ENCODE results near the gene USP1. TPM values are rescaled to one million over a fixed set of nuclear protein-coding genes. Genes with fewer than 3 reads are reported as not detected.
A peak's percentile ranks its signal among the peaks of the same experiment; 100 is the strongest.

The USP1 gene
- total RNA-seq, 1 experiment from 2014 or later, result 37.4 TPM

DNA sequence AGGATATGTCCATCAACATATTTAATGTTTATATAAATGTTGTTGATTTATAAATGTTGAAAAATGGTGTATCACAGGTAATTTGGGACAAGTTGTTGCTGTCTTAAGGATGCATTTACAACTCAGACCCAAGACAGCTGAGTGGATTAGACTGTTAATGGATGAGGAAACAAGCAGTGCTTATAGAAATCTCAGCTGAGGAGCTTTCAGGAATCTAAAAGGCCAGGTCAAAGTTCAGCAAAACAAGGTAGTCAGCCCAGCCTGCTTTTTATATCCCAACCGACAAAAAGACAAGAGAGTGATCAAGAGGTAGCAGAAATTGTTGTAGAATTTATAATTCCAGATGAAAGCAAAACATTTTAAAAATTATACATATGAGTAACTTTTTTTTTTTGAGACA, 16.6 kb upstream of the USP1 start (continued):
- TF ChIP-seq ZNF138 (CRISPR knock-in tag; conservative IDR thresholded peaks at IDR 0.05), result no peak
- TF ChIP-seq ERG (CRISPR knock-in tag; IDR thresholded peaks at IDR 0.05), result no peak
- no peak for TF ChIP-seq ZNF263 (CRISPR knock-in tag; IDR thresholded peaks at IDR 0.05; ENCODE audit: low read depth)

- no peak overlapping the region; the same call in 1 of the 2 replicates for H3K27ac Mint-ChIP-seq
These were observed 13.1 kb upstream of the USP1 start for GRCh38 chr1:62423580-62424242.

DNA sequence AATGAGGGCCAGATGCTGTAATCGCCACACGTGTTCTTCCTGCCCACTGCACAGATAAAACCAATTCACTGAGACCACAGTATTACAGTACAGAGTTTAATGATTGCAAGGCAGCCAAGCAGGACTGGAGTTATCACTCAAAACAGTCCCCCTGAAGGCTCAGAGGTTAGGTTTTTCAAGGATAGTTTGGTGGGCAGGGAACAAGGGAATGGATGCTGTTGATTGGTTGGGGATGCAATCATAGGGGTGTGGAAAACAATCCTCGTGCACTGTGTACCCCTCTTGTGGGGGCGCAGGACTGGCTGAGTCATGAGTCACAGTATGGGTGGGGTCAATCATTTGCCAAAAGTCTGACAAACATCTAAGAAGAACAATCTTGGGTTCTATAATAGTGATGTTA, 12.4 kb upstream of the USP1 start:
- H3K36me3 Mint-ChIP-seq, result no peaks in the 10 kb centered on the region
- TF ChIP-seq, protein P1, sequence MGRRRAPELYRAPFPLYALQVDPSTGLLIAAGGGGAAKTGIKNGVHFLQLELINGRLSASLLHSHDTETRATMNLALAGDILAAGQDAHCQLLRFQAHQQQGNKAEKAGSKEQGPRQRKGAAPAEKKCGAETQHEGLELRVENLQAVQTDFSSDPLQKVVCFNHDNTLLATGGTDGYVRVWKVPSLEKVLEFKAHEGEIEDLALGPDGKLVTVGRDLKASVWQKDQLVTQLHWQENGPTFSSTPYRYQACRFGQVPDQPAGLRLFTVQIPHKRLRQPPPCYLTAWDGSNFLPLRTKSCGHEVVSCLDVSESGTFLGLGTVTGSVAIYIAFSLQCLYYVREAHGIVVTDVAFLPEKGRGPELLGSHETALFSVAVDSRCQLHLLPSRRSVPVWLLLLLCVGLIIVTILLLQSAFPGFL (CRISPR knock-in tag; IDR thresholded peaks at IDR 0.05; ENCODE audit: borderline replicate concordance), result no peak
- no peak overlapping the region for H3K4me3 Mint-ChIP-seq
- ChIA-PET CTCF (no interaction called here), POLR2A (no interaction called here)
- H3K4me1 Mint-ChIP-seq, result peaks cover 3% of the 10 kb centered on the region; the same call in 1 of the 2 replicates
- DNase-seq (ENCODE audit: low spot score) (no peak), ATAC-seq (peak; percentile 24; the same call in 1 of the 2 replicates)
- no peak overlapping the region for H3K27ac Mint-ChIP-seq
- H3K9me3 Mint-ChIP-seq, result peaks cover 3% of the 10 kb centered on the region; the same call in 1 of the 2 replicates
- H3K27me3 Mint-ChIP-seq (ENCODE audit: low read depth), result no peaks in the 10 kb centered on the region

More at GRCh38 chr1:62423580-62424242, 13.1 kb upstream of the USP1 start:
- TF ChIP-seq JAZF1 (CRISPR knock-in tag; IDR thresholded peaks at IDR 0.05) (no peak), GABPB1 (CRISPR knock-in tag; IDR thresholded peaks at IDR 0.05) (peak; percentile 99), MYBL2 (CRISPR knock-in tag; IDR thresholded peaks at IDR 0.05) (no peak)
- ChIA-PET CTCF (interaction anchor here (2.3 kb wide), 1 partner anchor 280 kb away, joined by 6 read pairs; no protein-coding TSS in a partner anchor), POLR2A (no interaction called here)
- Mint-ChIP-seq H3K4me1 (peaks cover 3% of the 10 kb centered on the region; the same call in 1 of the 2 replicates), H3K36me3 (no peaks in the 10 kb centered on the region), H3K9me3 (peaks cover 3% of the 10 kb centered on the region; the same call in 1 of the 2 replicates), H3K4me3 (no peak overlapping the region), H3K27me3 (ENCODE audit: low read depth) (no peaks in the 10 kb centered on the region)
- ATAC-seq, result peak; percentile 73
- no peak for DNase-seq (ENCODE audit: low spot score)

DNA sequence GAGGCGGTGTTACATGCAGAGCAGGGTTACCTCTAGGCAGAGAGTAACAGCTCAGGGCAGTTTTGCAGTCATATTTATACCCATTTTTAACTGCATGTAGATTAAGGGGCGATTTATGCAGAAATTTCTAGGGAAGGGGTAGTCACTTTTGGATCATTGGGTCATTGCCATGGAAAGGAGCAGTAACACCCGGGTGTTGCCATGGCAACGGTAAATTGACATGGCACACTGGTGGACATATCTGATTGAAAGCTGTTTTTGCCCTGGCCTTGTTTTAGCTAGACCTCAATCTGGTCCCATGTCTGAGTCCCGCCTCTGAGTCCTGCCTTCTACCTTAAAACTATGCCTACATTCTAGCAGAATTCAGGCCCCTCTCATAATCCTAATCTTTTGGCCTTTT, 11.8 kb upstream of the USP1 start:
- POLR2A ChIA-PET, result interaction anchor here (0.6 to 1.0 kb wide), 2 partner anchors 11 to 523 kb away, joined by 3 read pairs; no protein-coding TSS in a partner anchor

More for the DNA sequence above, 11.8 kb upstream of the USP1 start:
- Mint-ChIP-seq H3K36me3 (no peaks in the 10 kb centered on the region), H3K4me1 (peaks cover 3% of the 10 kb centered on the region; the same call in 1 of the 2 replicates), H3K4me3 (no peak overlapping the region), H3K9me3 (peaks cover 3% of the 10 kb centered on the region; the same call in 1 of the 2 replicates), H3K27ac (no peak overlapping the region), H3K27me3 (ENCODE audit: low read depth) (no peaks in the 10 kb centered on the region)
- DNase-seq (ENCODE audit: low spot score), result no peak
- ATAC-seq, result peak; percentile 28; the same call in 1 of the 2 replicates
- CTCF ChIA-PET, result interaction anchor here (0.9 to 1.2 kb wide), 4 partner anchors 11 to 481 kb away, joined by 3 read pairs; no protein-coding TSS in a partner anchor
- TF ChIP-seq, protein P2, sequence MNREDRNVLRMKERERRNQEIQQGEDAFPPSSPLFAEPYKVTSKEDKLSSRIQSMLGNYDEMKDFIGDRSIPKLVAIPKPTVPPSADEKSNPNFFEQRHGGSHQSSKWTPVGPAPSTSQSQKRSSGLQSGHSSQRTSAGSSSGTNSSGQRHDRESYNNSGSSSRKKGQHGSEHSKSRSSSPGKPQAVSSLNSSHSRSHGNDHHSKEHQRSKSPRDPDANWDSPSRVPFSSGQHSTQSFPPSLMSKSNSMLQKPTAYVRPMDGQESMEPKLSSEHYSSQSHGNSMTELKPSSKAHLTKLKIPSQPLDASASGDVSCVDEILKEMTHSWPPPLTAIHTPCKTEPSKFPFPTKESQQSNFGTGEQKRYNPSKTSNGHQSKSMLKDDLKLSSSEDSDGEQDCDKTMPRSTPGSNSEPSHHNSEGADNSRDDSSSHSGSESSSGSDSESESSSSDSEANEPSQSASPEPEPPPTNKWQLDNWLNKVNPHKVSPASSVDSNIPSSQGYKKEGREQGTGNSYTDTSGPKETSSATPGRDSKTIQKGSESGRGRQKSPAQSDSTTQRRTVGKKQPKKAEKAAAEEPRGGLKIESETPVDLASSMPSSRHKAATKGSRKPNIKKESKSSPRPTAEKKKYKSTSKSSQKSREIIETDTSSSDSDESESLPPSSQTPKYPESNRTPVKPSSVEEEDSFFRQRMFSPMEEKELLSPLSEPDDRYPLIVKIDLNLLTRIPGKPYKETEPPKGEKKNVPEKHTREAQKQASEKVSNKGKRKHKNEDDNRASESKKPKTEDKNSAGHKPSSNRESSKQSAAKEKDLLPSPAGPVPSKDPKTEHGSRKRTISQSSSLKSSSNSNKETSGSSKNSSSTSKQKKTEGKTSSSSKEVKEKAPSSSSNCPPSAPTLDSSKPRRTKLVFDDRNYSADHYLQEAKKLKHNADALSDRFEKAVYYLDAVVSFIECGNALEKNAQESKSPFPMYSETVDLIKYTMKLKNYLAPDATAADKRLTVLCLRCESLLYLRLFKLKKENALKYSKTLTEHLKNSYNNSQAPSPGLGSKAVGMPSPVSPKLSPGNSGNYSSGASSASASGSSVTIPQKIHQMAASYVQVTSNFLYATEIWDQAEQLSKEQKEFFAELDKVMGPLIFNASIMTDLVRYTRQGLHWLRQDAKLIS (CRISPR knock-in tag; IDR thresholded peaks at IDR 0.05; ENCODE audit: borderline replicate concordance), result no peak
- TF ChIP-seq E2F5 (CRISPR knock-in tag; IDR thresholded peaks at IDR 0.05), result no peak
- no peak for TF ChIP-seq ZBTB43 (CRISPR knock-in tag; IDR thresholded peaks at IDR 0.05)
- TF ChIP-seq GRHL2 (CRISPR knock-in tag; IDR thresholded peaks at IDR 0.05; ENCODE audit: insufficient replicate concordance, severe bottlenecking), result no peak
- no peak for TF ChIP-seq ATF2 (CRISPR knock-in tag; IDR thresholded peaks at IDR 0.05; ENCODE audit: borderline replicate concordance, low read depth)
- TF ChIP-seq HMGXB4 (CRISPR knock-in tag; IDR thresholded peaks at IDR 0.05), result no peak

Measured in WTC11 (cell line).